GM19240 (cell line): ENCODE data around the gene E2F4.

Experiments used
- DNase-seq: peaks from one replicate; pipeline ENCODE4 v3.0.0; 2011; ENCODE audit warnings: low spot score; ENCODE audit not compliant: insufficient read length

Gene E2F4

GRCh38 chr16:67191995-67192681, at the start of gene E2F4:
Gene E2F4 (plus strand): TSS chr16:67192155. CDS start chr16:67192228, 73 bp downstream.
- peak; percentile 98 for DNase-seq

- DNase-seq, result no peak
These were observed 49.6 kb upstream of the E2F4 start for GRCh38 chr16:67142342-67142741.

- no peak for DNase-seq
These were observed 47.0 kb upstream of the E2F4 start for GRCh38 chr16:67144943-67145342.

GRCh38 chr16:67145746-67146145, 46.2 kb upstream of the E2F4 start:
- no peak for DNase-seq

- no peak for DNase-seq
These were observed 45.2 kb upstream of the E2F4 start for GRCh38 chr16:67146523-67147357.

GRCh38 chr16:67147437-67148140, 44.4 kb upstream of the E2F4 start:
- DNase-seq, result no peak

GRCh38 chr16:67148221-67148620, 43.7 kb upstream of the E2F4 start:
- no peak for DNase-seq

GRCh38 chr16:67148656-67149275, 43.2 kb upstream of the E2F4 start:
- DNase-seq, result no peak

GRCh38 chr16:67149276-67150046, 42.5 kb upstream of the E2F4 start:
- no peak for DNase-seq

- no peak for DNase-seq
These were observed 41.7 kb upstream of the E2F4 start for GRCh38 chr16:67150047-67150832.

- peak; percentile 85 for DNase-seq
These were observed 41.0 kb upstream of the E2F4 start, which contains the start of gene B3GNT9 for GRCh38 chr16:67150833-67151396. Gene B3GNT9 (minus strand): TSS chr16:67150998. CDS start chr16:67150485, 513 bp downstream.

- no peak for DNase-seq
These were observed 40.4 kb upstream of the E2F4 start for GRCh38 chr16:67151431-67152097.

GRCh38 chr16:67154578-67155294, 37.2 kb upstream of the E2F4 start:
- DNase-seq, result no peak

- no peak for DNase-seq
These were observed 36.4 kb upstream of the E2F4 start for GRCh38 chr16:67155295-67156142.

GRCh38 chr16:67156143-67156844, 35.7 kb upstream of the E2F4 start:
- no peak for DNase-seq

GRCh38 chr16:67157106-67157748, 34.7 kb upstream of the E2F4 start:
- DNase-seq, result no peak
